GM12891 (cell line): Measurements from ENCODE around the gene MMS19.

ENCODE experiments used
- PAX5 ChIP-seq: IDR thresholded peaks from 2 replicates; pipeline ENCODE4 v1.6.1; 2011; ENCODE audit warnings: low read length, moderate library complexity, mild to moderate bottlenecking; ENCODE audit not compliant: insufficient read depth, severe bottlenecking
- POLR2A ChIP-seq: IDR thresholded peaks from 2 replicates; pipeline ENCODE4 v1.6.1; 2011; ENCODE audit warnings: low read depth, low read length, control low read depth
- POLR2AphosphoS5 ChIP-seq: IDR thresholded peaks from 2 replicates; pipeline ENCODE4 v1.6.1; 2011; ENCODE audit warnings: low read depth, low read length, control low read depth
- POU2F2 ChIP-seq: IDR thresholded peaks from 2 replicates; pipeline ENCODE4 v1.6.1; 2011; ENCODE audit warnings: low read depth, mild to moderate bottlenecking, control low read depth, low read length, moderate library complexity
- SPI1 ChIP-seq: IDR thresholded peaks from 2 replicates; pipeline ENCODE4 v1.6.1; 2011; ENCODE audit warnings: low read depth, low read length, control low read depth
- TAF1 ChIP-seq: IDR thresholded peaks from 2 replicates; pipeline ENCODE4 v1.6.1; 2011; ENCODE audit warnings: low read depth, low read length, control low read depth

GRCh38 chr10:97519342-97519741, 21.1 kb upstream of the MMS19 start:
- TF ChIP-seq POLR2AphosphoS5 (no peak), POLR2A (no peak), TAF1 (no peak), PAX5 (no peak), SPI1 (no peak), POU2F2 (no peak)
